ENCODE measurements around the gene C2.

Gene C2

GRCh38 chr6:31963921-31964320 lies 36.4 kb downstream of the C2 start:
- no peak for DNase-seq (ENCODE audit: low read depth)
- no peak overlapping the region for H3K4me3 ChIP-seq (ENCODE audit: low read length)
- TF ChIP-seq CTCF (IDR thresholded peaks at IDR 0.05; ENCODE audit: insufficient read depth, low read depth, low read length, missing control alignments), result no peak

- H3K4me3 ChIP-seq (ENCODE audit: low read length), result no peak overlapping the region
- TF ChIP-seq CTCF (IDR thresholded peaks at IDR 0.05; ENCODE audit: insufficient read depth, low read depth, low read length, missing control alignments), result no peak
- DNase-seq (ENCODE audit: low read depth), result no peak
Observed at GRCh38 chr6:31965700-31966099, 38.2 kb downstream of the C2 start.

- H3K4me3 ChIP-seq (ENCODE audit: low read length), result no peak overlapping the region
- DNase-seq (ENCODE audit: low read depth), result no peak
- TF ChIP-seq CTCF (IDR thresholded peaks at IDR 0.05; ENCODE audit: insufficient read depth, low read depth, low read length, missing control alignments), result no peak
Observed at GRCh38 chr6:31966506-31966905, 39.0 kb downstream of the C2 start.

GRCh38 chr6:31966997-31967925 lies 39.7 kb downstream of the C2 start:
- no peak for DNase-seq (ENCODE audit: low read depth)
- TF ChIP-seq CTCF (IDR thresholded peaks at IDR 0.05; ENCODE audit: insufficient read depth, low read depth, low read length, missing control alignments), result no peak
- H3K4me3 ChIP-seq (ENCODE audit: low read length), result no peak overlapping the region

DNA sequence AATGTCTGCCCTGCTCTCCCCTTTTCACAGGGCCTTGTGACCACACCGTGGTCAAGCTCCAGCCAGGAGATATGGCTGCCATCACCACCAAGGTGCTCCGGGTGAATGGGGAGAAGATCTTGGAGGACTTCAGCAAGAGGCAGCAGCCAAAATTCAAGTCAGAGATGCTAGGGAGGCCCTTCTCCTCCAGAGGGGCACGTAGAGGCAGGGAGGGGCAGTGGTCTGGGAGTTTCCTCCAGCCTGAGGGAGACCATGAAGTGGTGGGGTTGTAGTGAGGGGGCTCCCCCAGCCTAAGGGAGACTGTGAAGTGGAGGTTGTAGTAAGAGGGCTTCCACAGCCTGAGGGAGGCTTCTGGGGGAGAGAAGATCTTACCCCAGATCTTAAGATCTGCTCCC lies 40.4 kb downstream of the C2 start:
- no peak for TF ChIP-seq CTCF (IDR thresholded peaks at IDR 0.05; ENCODE audit: insufficient read depth, low read depth, low read length, missing control alignments)
- no peak overlapping the region for H3K4me3 ChIP-seq (ENCODE audit: low read length)
- no peak for DNase-seq (ENCODE audit: low read depth)

- no peak for DNase-seq (ENCODE audit: low read depth)
- no peak for TF ChIP-seq CTCF (IDR thresholded peaks at IDR 0.05; ENCODE audit: insufficient read depth, low read depth, low read length, missing control alignments)
- H3K4me3 ChIP-seq (ENCODE audit: low read length), result no peak overlapping the region
Observed at GRCh38 chr6:31968326-31968725, 40.8 kb downstream of the C2 start.
